Omental fat pad (tissue), 4 donors: Measurements from ENCODE around the gene EGFL7. TPM values are rescaled to one million over a fixed set of nuclear protein-coding genes. Genes with fewer than 3 reads are reported as not detected.
A peak's percentile ranks its signal among the peaks of the same experiment; 100 is the strongest.

Source experiments
- ATAC-seq: fragments of 150-250 bp; one replicate; pipeline ENCODE4 v1.9.1; 2016; ENCODE audit warnings: mild to moderate bottlenecking, moderate library complexity; ENCODE audit not compliant: low FRiP score
- DNase-seq: peaks from one replicate; pipeline ENCODE4 v3.0.0-alpha.2; 2019; ENCODE audit warnings: low spot score
- total RNA-seq, 4 donors: library from RNA; depleted of rRNA; stranded (reverse); fragments of >200 nt; gene quantifications; one replicate each; pipeline ENCODE4 v1.1.0, GENCODE V29; 2016
- TF ChIP-seq, protein P1 (sequence below), 3 donors: fragments of 450-650 bp; IDR thresholded peaks; one replicate each; pipeline ENCODE4 v1.5.1; 2016 to 2017; ENCODE audit warnings: antibody characterized with exemption in 3 of 3, mild to moderate bottlenecking in 3 of 3, moderate library complexity in 2 of 3

Gene EGFL7
- 100 to 1,000 TPM in 3 of 4 donors, 10 to 100 TPM in 1; 50.6 to 274 (median 145) TPM for total RNA-seq

GRCh38 chr9:136662656-136663581, at the start of gene EGFL7:
TSS of gene EGFL7 (plus strand) at chr9:136662916. CDS start at chr9:136668283, 5,367 bp downstream.
- no peak for ATAC-seq
- DNase-seq = no peak
- TF ChIP-seq, protein P1, sequence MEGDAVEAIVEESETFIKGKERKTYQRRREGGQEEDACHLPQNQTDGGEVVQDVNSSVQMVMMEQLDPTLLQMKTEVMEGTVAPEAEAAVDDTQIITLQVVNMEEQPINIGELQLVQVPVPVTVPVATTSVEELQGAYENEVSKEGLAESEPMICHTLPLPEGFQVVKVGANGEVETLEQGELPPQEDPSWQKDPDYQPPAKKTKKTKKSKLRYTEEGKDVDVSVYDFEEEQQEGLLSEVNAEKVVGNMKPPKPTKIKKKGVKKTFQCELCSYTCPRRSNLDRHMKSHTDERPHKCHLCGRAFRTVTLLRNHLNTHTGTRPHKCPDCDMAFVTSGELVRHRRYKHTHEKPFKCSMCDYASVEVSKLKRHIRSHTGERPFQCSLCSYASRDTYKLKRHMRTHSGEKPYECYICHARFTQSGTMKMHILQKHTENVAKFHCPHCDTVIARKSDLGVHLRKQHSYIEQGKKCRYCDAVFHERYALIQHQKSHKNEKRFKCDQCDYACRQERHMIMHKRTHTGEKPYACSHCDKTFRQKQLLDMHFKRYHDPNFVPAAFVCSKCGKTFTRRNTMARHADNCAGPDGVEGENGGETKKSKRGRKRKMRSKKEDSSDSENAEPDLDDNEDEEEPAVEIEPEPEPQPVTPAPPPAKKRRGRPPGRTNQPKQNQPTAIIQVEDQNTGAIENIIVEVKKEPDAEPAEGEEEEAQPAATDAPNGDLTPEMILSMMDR (IDR thresholded peaks at IDR 0.05) = no peak

GRCh38 chr9:136613824-136614371, 48.8 kb upstream of the EGFL7 start:
- ATAC-seq (no peak), DNase-seq (no peak)
- TF ChIP-seq, protein P1 (IDR thresholded peaks at IDR 0.05) = no peak

GRCh38 chr9:136614372-136614922, 48.3 kb upstream of the EGFL7 start:
- TF ChIP-seq, protein P1 (IDR thresholded peaks at IDR 0.05) = no peak
- peak; percentile 13 for ATAC-seq
- no peak for DNase-seq

GRCh38 chr9:136614967-136615623, 47.6 kb upstream of the EGFL7 start:
- ATAC-seq = no peak
- TF ChIP-seq, protein P1 (IDR thresholded peaks at IDR 0.05) = no peak
- DNase-seq = no peak

DNA sequence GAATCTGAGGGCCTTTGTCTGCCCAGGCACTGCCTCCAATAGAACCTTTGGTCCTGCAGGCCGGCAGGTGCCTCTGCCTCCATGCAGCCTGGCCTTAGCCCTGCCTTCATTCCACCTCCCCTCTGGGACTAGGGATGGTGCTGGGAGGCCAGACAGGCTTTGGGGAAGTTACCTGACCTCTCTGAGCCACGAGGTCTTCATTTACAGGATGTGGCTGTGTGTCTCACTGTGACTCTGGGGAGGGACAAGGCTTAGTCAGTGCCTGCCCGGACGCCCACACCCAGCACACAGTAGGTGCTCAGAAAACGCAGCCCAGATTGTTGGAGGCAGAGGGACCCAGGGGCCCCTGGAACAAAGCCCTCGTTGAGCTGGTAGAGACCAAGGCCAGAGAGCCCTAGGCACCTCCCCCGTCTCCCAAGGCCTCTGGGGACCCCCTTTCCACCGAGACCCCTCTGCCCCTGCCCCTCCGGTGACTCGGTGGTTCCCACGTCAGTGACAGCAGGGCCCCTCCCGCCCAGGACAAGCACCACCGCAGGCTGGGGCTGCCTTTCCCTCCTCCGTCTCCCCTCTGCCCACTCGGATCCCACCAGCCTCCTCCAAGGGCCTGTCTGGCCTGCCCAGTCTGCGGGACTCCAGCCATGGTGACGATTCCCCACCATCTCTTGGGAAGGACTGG, 46.9 kb upstream of the EGFL7 start:
- ATAC-seq = no peak
- TF ChIP-seq, protein P1 (IDR thresholded peaks at IDR 0.05) = no peak
- no peak for DNase-seq

DNA sequence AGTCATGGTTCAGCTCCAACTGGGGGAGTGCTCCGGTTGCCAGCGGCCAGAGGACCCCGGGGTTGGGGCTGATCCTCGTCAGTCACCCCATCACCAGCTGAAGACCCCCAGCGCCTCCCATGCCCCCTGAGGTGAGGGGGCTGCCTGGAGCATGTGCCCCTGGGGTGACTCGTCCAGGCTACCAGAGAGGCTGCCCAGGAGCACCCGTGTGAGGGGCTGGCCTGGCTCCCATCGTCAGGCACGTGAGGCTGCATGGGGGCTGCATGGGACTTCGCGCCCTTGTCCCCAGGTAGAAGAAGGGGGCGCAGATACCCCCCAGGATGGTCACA, 46.4 kb upstream of the EGFL7 start:
- DNase-seq (no peak), ATAC-seq (no peak)
- TF ChIP-seq, protein P1 (IDR thresholded peaks at IDR 0.05) = no peak
